GM23338 (cell line): ENCODE results near the gene GET4. TPM values are rescaled to one million over a fixed set of nuclear protein-coding genes. Genes with fewer than 3 reads are reported as not detected.

Experiments used
- ATAC-seq: fragments of 200-7000 bp; cut with Tn5 transposase; 3 replicates; pipeline ENCODE4 v1.9.1; 2020
- DNase-seq: peaks from one replicate; pipeline ENCODE4 v3.0.0-alpha.2; 2015; ENCODE audit warnings: low spot score
- H2AFZ ChIP-seq: fragments of 200-600 bp; sonication (generic); 2 replicates; pipeline ENCODE4 v1.8.0; 2016; ENCODE audit warnings: antibody characterized with exemption, mild to moderate bottlenecking, moderate library complexity
- H3F3A ChIP-seq: fragments of 200-600 bp; sonication (generic); replicated peaks from 2 replicates; pipeline ENCODE4 v1.8.0; 2017; ENCODE audit warnings: antibody characterized with exemption, mixed run types, low read depth
- H3K27ac ChIP-seq: fragments of 200-600 bp; sonication (generic); 2 replicates; pipeline ENCODE4 v1.6.1; 2016; ENCODE audit warnings: low read depth
- H3K27me3 ChIP-seq: fragments of 200-600 bp; sonication (generic); 2 replicates; pipeline ENCODE4 v1.8.0; 2016; ENCODE audit warnings: mild to moderate bottlenecking, mixed run types, moderate library complexity; ENCODE audit not compliant: insufficient read depth
- H3K36me3 ChIP-seq: fragments of 200-600 bp; sonication (generic); 2 replicates; pipeline ENCODE4 v1.8.0; 2016; ENCODE audit warnings: mild to moderate bottlenecking; ENCODE audit not compliant: insufficient read depth
- H3K4me1 ChIP-seq: fragments of 200-600 bp; sonication (generic); 2 replicates; pipeline ENCODE4 v1.8.0; 2016; ENCODE audit warnings: mild to moderate bottlenecking, moderate library complexity; ENCODE audit not compliant: insufficient read depth
- H3K4me2 ChIP-seq: fragments of 200-600 bp; sonication (generic); 2 replicates; pipeline ENCODE4 v1.7.1; 2017; ENCODE audit warnings: mixed run types
- H3K4me3 ChIP-seq: fragments of 200-600 bp; sonication (generic); 2 replicates; pipeline ENCODE4 v1.6.1; 2016; ENCODE audit warnings: mixed run types
- H3K79me2 ChIP-seq: fragments of 200-600 bp; sonication (generic); replicated peaks from 2 replicates; pipeline ENCODE4 v1.8.0; 2017; ENCODE audit warnings: mild to moderate bottlenecking; ENCODE audit not compliant: insufficient read depth
- H3K9me2 ChIP-seq: fragments of 200-600 bp; sonication (generic); 2 replicates; pipeline ENCODE4 v1.8.0; 2017; ENCODE audit not compliant: insufficient read depth
- H4K20me1 ChIP-seq: fragments of 200-600 bp; sonication (generic); replicated peaks from 2 replicates; pipeline ENCODE4 v1.8.0; 2017; ENCODE audit warnings: mild to moderate bottlenecking; ENCODE audit not compliant: insufficient read depth
- H3K27ac Mint-ChIP-seq: 2 replicates; pipeline ENCODE4 v1.8.0; 2020; ENCODE audit warnings: inconsistent platforms, mild to moderate bottlenecking, moderate library complexity, mixed read lengths
- H3K27me3 Mint-ChIP-seq: 3 replicates; pipeline ENCODE4 v1.8.0; 2022; ENCODE audit warnings: low read depth, mild to moderate bottlenecking, moderate library complexity, mixed read lengths, inconsistent platforms; ENCODE audit not compliant: insufficient read depth, poor library complexity
- H3K36me3 Mint-ChIP-seq: 3 replicates; pipeline ENCODE4 v1.8.0; 2021; ENCODE audit warnings: low read depth, mild to moderate bottlenecking, inconsistent platforms, moderate library complexity, mixed read lengths
- H3K4me1 Mint-ChIP-seq: 3 replicates; pipeline ENCODE4 v1.8.0; 2020; ENCODE audit warnings: mild to moderate bottlenecking, inconsistent platforms, mixed read lengths
- H3K4me3 Mint-ChIP-seq: 3 replicates; pipeline ENCODE4 v1.8.0; 2021; ENCODE audit warnings: moderate library complexity, mild to moderate bottlenecking, inconsistent platforms, mixed read lengths
- H3K9me3 Mint-ChIP-seq: 3 replicates; pipeline ENCODE4 v1.8.0; 2020; ENCODE audit warnings: moderate library complexity, mild to moderate bottlenecking, inconsistent platforms, mixed read lengths
- CREB1 ChIP-seq: fragments of 250-450 bp; sonication (Bioruptor Pico); IDR thresholded peaks from 2 replicates; pipeline ENCODE4 v1.5.0; 2020; ENCODE audit warnings: low read depth, mild to moderate bottlenecking, moderate library complexity
- CTCF ChIP-seq, 2 experiments: fragments of 200-600 bp in 1 of 2; sonication (generic) in 1 of 2; conservative IDR thresholded peaks; 2 replicates each; pipeline versions ENCODE4 v1.5.1 to v1.6.1; 2016 to 2017; ENCODE audit warnings: antibody characterized with exemption in 2 of 2, low read depth in 2 of 2, mild to moderate bottlenecking in 2 of 2, moderate library complexity in 1 of 2
- ETS1 ChIP-seq: IDR thresholded peaks from 2 replicates; pipeline ENCODE4 v1.6.1; 2016; ENCODE audit warnings: antibody characterized with exemption
- EZH2 ChIP-seq: fragments of 200-600 bp; sonication (generic); IDR thresholded peaks from one replicate; pipeline ENCODE4 v1.8.0; 2017; ENCODE audit warnings: antibody characterized with exemption, mild to moderate bottlenecking, low read depth; ENCODE audit not compliant: unreplicated experiment
- EZH2phosphoT487 ChIP-seq: fragments of 200-600 bp; sonication (generic); IDR thresholded peaks from one replicate; pipeline ENCODE4 v1.8.1; 2018; ENCODE audit warnings: antibody characterized with exemption; ENCODE audit not compliant: unreplicated experiment
- JUNB ChIP-seq: IDR thresholded peaks from one replicate; pipeline ENCODE4 v1.6.1; 2016; ENCODE audit warnings: antibody characterized with exemption; ENCODE audit not compliant: unreplicated experiment
- NANOG ChIP-seq: IDR thresholded peaks from 2 replicates; pipeline ENCODE4 v1.6.1; 2016; ENCODE audit warnings: antibody characterized with exemption, borderline replicate concordance
- POLR2AphosphoS5 ChIP-seq: IDR thresholded peaks from 2 replicates; pipeline ENCODE4 v1.6.1; 2016; ENCODE audit warnings: antibody characterized with exemption, low read depth
- REST ChIP-seq: IDR thresholded peaks from one replicate; pipeline ENCODE4 v1.6.1; 2018; ENCODE audit warnings: antibody characterized with exemption; ENCODE audit not compliant: unreplicated experiment
- STAT1 ChIP-seq: IDR thresholded peaks from one replicate; pipeline ENCODE4 v1.6.1; 2016; ENCODE audit warnings: antibody characterized with exemption; ENCODE audit not compliant: unreplicated experiment
- ZNF114 ChIP-seq: fragments of 250-450 bp; sonication (Bioruptor Pico); IDR thresholded peaks from 2 replicates; pipeline ENCODE4 v1.5.0; 2020; ENCODE audit warnings: mild to moderate bottlenecking, moderate library complexity
- ZNF331 ChIP-seq: fragments of 250-450 bp; sonication (Bioruptor Pico); IDR thresholded peaks from 2 replicates; pipeline ENCODE4 v1.5.0; 2020; ENCODE audit warnings: low read depth, mild to moderate bottlenecking, moderate library complexity
- ZNF462 ChIP-seq: fragments of 250-450 bp; sonication (Bioruptor Pico); IDR thresholded peaks from 2 replicates; pipeline ENCODE4 v1.5.0; 2020; ENCODE audit warnings: mild to moderate bottlenecking, moderate library complexity
- polyA plus RNA-seq: library from polyadenylated mRNA; unstranded; fragments of >200 nt; fragmentation: Nextera tagmentation; extraction: Ambion mirVana; gene quantifications from 2 replicates; pipeline ENCODE4 v1.2.1, GENCODE V29; 2016
- total RNA-seq: library from RNA; depleted of rRNA; stranded (reverse); fragments of >200 nt; shearing (Covaris generic); gene quantifications from 2 replicates; pipeline ENCODE4 v1.2.3, GENCODE V29; 2014

GET4 gene
- total and polyA plus RNA-seq, 2 experiments from 2014 or later: 48.0 to 79.1 TPM

- no peaks in the 10 kb centered on the region for H3K9me2 ChIP-seq
- H2AFZ ChIP-seq: no peak overlapping the region
- H3K36me3 Mint-ChIP-seq: peaks cover 76% of the 10 kb centered on the region
- no peak overlapping the region for H3K4me3 ChIP-seq
- H3K79me2 ChIP-seq: peaks cover 17% of the 10 kb centered on the region; the same call in 1 of the 2 replicates
- no peak overlapping the region for H3K27ac Mint-ChIP-seq
- peaks cover 10% of the 10 kb centered on the region for H3K27me3 Mint-ChIP-seq
- H3K4me1 ChIP-seq: no peaks in the 10 kb centered on the region
- H3K4me3 Mint-ChIP-seq: no peak overlapping the region
- no peak overlapping the region for H3K27ac ChIP-seq
- H3K4me2 ChIP-seq: no peak overlapping the region
- no peak for DNase-seq
- H3K27me3 ChIP-seq: no peaks in the 10 kb centered on the region
- H4K20me1 ChIP-seq: no peaks in the 10 kb centered on the region
- no peak for TF ChIP-seq CREB1 (CRISPR knock-in tag)
- TF ChIP-seq ETS1: no peak
- TF ChIP-seq POLR2AphosphoS5: no peak
- TF ChIP-seq STAT1: no peak
- TF ChIP-seq JUNB: no peak
- TF ChIP-seq ZNF331: no peak
- no peak for TF ChIP-seq ZNF114 (CRISPR knock-in tag)
- no peak for TF ChIP-seq ZNF462 (CRISPR knock-in tag)
- no peak for TF ChIP-seq NANOG
- no peak for TF ChIP-seq CTCF (conservative IDR thresholded peaks at IDR 0.05; ENCODE audit: low read depth in 2 of 2)
- TF ChIP-seq EZH2: no peak
- no peak for TF ChIP-seq EZH2phosphoT487
- TF ChIP-seq REST: no peak
- ATAC-seq: no peak
- H3K9me3 Mint-ChIP-seq: no peaks in the 10 kb centered on the region
- no peaks in the 10 kb centered on the region for H3K4me1 Mint-ChIP-seq
- H3F3A ChIP-seq: peaks cover 7% of the 10 kb centered on the region
- H3K36me3 ChIP-seq: peaks cover 6% of the 10 kb centered on the region
Observed at GRCh38 chr7:867406-868188, 8.8 kb upstream of the GET4 start.
